K562 (cell line): ENCODE results near the gene AGPAT1.

Experiments used
- ARHGAP35 ChIP-seq: fragments of 450-650 bp; IDR thresholded peaks from 2 replicates; pipeline ENCODE4 v1.6.1; 2018; ENCODE audit not compliant: partially characterized antibody
- CHCHD3 ChIP-seq: fragments of 250-450 bp; sonication (Bioruptor Pico); IDR thresholded peaks from 2 replicates; pipeline ENCODE4 v2.1.2; 2022; ENCODE audit warnings: mild to moderate bottlenecking
- EZH2 ChIP-seq: IDR thresholded peaks from 2 replicates; pipeline ENCODE4 v1.6.1; 2012; ENCODE audit warnings: low read depth, mild to moderate bottlenecking, inconsistent platforms, low read length, borderline replicate concordance
- FOXP4 ChIP-seq: sonication (generic); formaldehyde crosslinking; IDR thresholded peaks from 2 replicates; pipeline ENCODE4 v1.8.0; 2022; ENCODE audit warnings: mild to moderate bottlenecking, missing genetic modification reagents, borderline replicate concordance
- MYC ChIP-seq, 2 experiments: fragments of 250-450 bp in 1 of 2; sonication (Bioruptor Pico) in 1 of 2; IDR thresholded peaks; 2 replicates each; pipeline versions ENCODE4 v1.5.1 to v1.6.1; 2012 to 2021; ENCODE audit warnings: low read depth in 2 of 2, borderline replicate concordance in 1 of 2, improper control_type of control experiment in 1 of 2, low read length in 1 of 2, mild to moderate bottlenecking in 1 of 2, moderate library complexity in 1 of 2
- POLR2A ChIP-seq: fragments of 450-650 bp; conservative IDR thresholded peaks from 2 replicates; pipeline ENCODE4 v1.6.1; 2016
- POLR2AphosphoS2 ChIP-seq: IDR thresholded peaks from 2 replicates; pipeline ENCODE4 v1.6.1; 2012; ENCODE audit warnings: low read length, improper control_type of control experiment
- XRCC4 ChIP-seq: IDR thresholded peaks from one replicate; pipeline ENCODE4 v1.6.1; 2011; ENCODE audit not compliant: insufficient read depth, insufficient read length; ENCODE audit errors: extremely low read depth
- ZBTB7A ChIP-seq: IDR thresholded peaks from 2 replicates; pipeline ENCODE4 v1.6.1; 2011; ENCODE audit warnings: low read depth, mild to moderate bottlenecking, low read length, moderate library complexity, borderline replicate concordance; ENCODE audit not compliant: control insufficient read depth

DNA sequence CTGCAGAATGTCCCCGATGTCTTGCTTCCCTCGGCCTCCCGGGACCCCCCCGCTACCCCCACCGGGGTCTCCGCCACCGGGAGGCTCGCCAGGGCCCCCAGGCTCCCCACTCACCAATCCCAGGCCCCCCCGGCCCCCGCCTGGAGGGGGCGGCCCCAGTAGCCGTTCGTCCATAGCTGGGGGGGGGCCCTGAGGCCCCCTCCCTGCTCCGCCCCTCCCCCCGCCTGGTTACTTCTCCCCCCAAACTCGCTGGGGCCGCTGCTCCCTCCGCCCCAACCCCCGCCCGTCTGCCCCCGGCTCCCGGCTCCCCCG, 13.8 kb upstream of the AGPAT1 start:
- TF ChIP-seq EZH2 (no peak), POLR2A (no peak), POLR2AphosphoS2 (no peak), MYC (IDR thresholded peaks at IDR 0.05; ENCODE audit: low read depth, low read length) (no peak), MYC (CRISPR knock-in tag; IDR thresholded peaks at IDR 0.05; ENCODE audit: borderline replicate concordance, low read depth) (no peak), ZBTB7A (peak; percentile 55), ARHGAP35 (no peak), CHCHD3 (no peak), XRCC4 (no peak), FOXP4 (no peak)
